ENCODE measurements around the gene PATL2.
"Not testable (repeated sequence)": the region's sequence is repeated elsewhere in the genome, so short reads cannot be mapped to it uniquely, and the experiment has no call there.

Gene PATL2

GRCh38 chr15:44646460-44646859 is 64.7 kb downstream of the PATL2 start:
- DNase-seq: no peak

DNA sequence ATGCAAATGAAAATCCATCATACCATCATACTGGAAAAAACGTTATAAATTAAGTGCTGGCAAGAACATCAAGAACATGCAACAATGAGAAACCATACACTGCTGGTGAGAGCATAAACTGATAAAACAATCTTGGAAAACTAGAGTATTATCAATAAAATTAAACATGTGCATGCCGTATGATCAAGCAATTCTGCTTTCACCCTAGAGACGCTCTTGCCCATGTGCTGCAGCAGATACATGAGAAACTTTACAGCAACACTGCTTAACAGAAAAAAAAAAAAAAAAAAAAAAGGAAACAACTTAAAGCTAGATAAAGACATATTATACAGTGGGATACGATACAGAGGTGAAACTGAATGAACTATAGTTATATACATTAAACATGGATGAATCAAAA is 69.5 kb downstream of the PATL2 start:
- DNase-seq: no peak

- no peak for DNase-seq
These were observed 74.1 kb downstream of the PATL2 start for GRCh38 chr15:44636976-44637375.

- no peak for DNase-seq
These were observed 77.5 kb downstream of the PATL2 start for GRCh38 chr15:44633603-44634002.

- not testable (repeated sequence) for DNase-seq
These were observed 85.8 kb downstream of the PATL2 start for GRCh38 chr15:44625286-44625685.

DNA sequence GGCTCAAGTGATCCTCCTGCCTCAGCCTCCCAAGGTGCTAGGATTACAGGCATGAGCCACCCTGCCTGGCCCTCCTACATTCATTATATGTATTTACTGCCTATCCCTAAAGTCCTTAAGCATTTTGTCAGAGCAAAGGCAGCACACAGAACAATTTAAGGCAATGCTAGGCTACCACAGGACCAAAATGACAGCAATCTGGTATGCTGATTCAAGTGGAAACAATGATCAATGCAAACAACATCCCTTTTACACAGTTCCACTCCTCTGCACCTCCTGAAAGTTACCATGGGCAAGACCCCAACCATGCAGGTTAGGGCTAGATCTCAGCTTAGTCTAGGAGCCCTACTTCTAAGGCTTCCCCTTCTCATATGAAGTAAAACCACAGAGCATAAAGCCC is 87.9 kb downstream of the PATL2 start:
- no peak for DNase-seq

GRCh38 chr15:44620081-44620480 is 91.0 kb downstream of the PATL2 start:
- DNase-seq: no peak

DNA sequence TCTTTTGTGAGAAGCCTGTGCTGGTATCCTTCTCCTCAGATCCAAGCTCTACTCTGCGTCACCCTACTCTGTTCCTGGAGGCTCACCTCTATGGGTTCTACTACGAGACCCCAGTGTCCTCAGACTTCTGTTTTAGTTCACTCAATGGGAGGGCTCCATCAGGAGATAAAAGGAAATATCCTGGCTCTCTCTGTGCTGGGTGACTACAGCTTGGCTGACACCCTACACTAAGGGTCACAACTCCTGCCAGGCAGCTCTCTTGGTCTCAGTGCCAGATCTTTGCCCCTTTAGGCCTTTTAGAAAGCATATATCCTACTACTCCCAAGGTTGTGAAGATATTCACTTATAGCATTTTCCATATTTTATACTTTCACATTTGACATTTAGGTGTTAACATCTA is 94.1 kb downstream of the PATL2 start:
- DNase-seq: no peak

Data from bone marrow (tissue), 2 donors.